ENCODE results near the gene ZNF813.

ZNF813 gene

GRCh38 chr19:53520163-53520546 lies 52.6 kb downstream of the ZNF813 start:
- no peak for DNase-seq

- DNase-seq = peak; percentile 91
Measured at GRCh38 chr19:53520547-53521372, 53.2 kb downstream of the ZNF813 start.

- no peak for DNase-seq
Measured at GRCh38 chr19:53521373-53522202, 54.1 kb downstream of the ZNF813 start.

GRCh38 chr19:53525922-53526321 lies 58.4 kb downstream of the ZNF813 start:
- no peak for DNase-seq

- no peak for DNase-seq
Measured at GRCh38 chr19:53530622-53531021, 63.1 kb downstream of the ZNF813 start.

GRCh38 chr19:53531457-53531856 lies 63.9 kb downstream of the ZNF813 start:
- DNase-seq = no peak

- DNase-seq = no peak
Measured at GRCh38 chr19:53532362-53532761, 64.8 kb downstream of the ZNF813 start.

- DNase-seq = no peak
Measured at GRCh38 chr19:53536225-53536548, 68.7 kb downstream of the ZNF813 start.

- DNase-seq = no peak
Measured at GRCh38 chr19:53537121-53537520, 69.6 kb downstream of the ZNF813 start.

- DNase-seq = peak; percentile 87
Measured at GRCh38 chr19:53537521-53538377, 70.2 kb downstream of the ZNF813 start, which contains the start of gene ZNF331. TSS of gene ZNF331 (plus strand) at chr19:53538145. CDS start at chr19:53569377, 31,232 bp downstream.

- peak; percentile 12 for DNase-seq
Measured at GRCh38 chr19:53538378-53539109, 71.0 kb downstream of the ZNF813 start.

- DNase-seq = no peak
Measured at GRCh38 chr19:53540091-53540490, 72.6 kb downstream of the ZNF813 start.

GRCh38 chr19:53541971-53542370 lies 74.4 kb downstream of the ZNF813 start:
- DNase-seq = no peak

- no peak for DNase-seq
Measured at GRCh38 chr19:53545271-53546065, 77.9 kb downstream of the ZNF813 start.

Data from right kidney (tissue), 1 donor.